ENCODE data around the gene SCYGR8. TPM values are rescaled to one million over a fixed set of nuclear protein-coding genes. Genes with fewer than 3 reads are reported as not detected.
A peak's percentile ranks its signal among the peaks of the same experiment; 100 is the strongest.

The SCYGR8 gene
- total RNA-seq, 1 donor from 2014 or later: not detected

DNA sequence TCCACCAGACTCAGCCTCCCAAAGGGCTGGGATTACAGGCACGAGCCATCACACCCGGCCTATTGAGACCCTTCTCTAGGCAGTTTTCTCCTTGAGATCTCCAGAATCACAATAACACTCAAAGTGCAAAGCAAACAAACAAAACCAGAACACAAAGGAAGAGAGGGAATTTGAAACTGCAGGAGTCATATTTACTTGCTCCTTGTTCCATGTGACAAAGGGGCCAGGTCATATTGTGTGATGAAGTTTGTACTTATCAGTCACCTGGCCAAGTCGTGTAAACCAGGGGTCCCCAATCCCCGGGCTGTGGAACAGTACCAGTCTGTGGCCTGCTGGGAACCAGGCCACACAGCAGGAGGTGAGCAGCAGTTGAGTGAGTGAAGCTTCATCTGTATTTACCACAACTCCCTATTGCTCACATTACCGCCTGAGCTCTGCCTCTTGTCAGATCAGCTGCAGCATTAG, 26.5 kb downstream of the SCYGR8 start:
- Mint-ChIP-seq H3K27me3 (ENCODE audit: low read depth) (no peaks in the 10 kb centered on the region), H3K27ac (no peak overlapping the region), H3K9me3 (no peaks in the 10 kb centered on the region), H3K4me1 (ENCODE audit: low read depth) (peaks cover 10% of the 10 kb centered on the region), H3K36me3 (ENCODE audit: low read depth) (no peaks in the 10 kb centered on the region), H3K4me3 (ENCODE audit: low read depth) (no peak overlapping the region)
- intact Hi-C loops (cut with micrococcal nuclease): no loop called here
- DNase-seq (ENCODE audit: low spot score): no peak

DNA sequence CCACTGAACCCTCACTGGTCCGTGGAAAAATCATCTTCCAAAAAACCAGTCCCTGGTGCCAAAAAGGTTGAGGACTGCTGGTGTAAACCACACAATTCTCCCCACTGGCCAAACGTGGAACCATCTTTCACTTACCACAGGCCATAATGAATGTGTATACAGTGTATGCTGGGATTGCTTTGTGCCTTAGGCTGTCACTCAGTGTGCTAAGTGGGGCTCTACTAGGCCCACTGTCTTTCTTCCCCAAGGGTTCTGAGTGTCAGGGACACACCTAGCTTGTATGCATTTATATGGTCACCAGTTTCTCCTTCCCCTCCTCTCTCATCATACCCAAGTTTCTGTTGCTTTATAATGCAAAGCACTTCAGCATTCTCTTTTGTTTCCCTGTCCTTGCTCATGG, 27.2 kb downstream of the SCYGR8 start:
- Mint-ChIP-seq H3K4me3 (ENCODE audit: low read depth) (no peak overlapping the region), H3K27ac (no peak overlapping the region), H3K4me1 (ENCODE audit: low read depth) (peaks cover 10% of the 10 kb centered on the region), H3K9me3 (no peaks in the 10 kb centered on the region), H3K36me3 (ENCODE audit: low read depth) (no peaks in the 10 kb centered on the region), H3K27me3 (ENCODE audit: low read depth) (no peaks in the 10 kb centered on the region)
- DNase-seq (ENCODE audit: low spot score): no peak
- intact Hi-C loops (cut with micrococcal nuclease): no loop called here

DNA sequence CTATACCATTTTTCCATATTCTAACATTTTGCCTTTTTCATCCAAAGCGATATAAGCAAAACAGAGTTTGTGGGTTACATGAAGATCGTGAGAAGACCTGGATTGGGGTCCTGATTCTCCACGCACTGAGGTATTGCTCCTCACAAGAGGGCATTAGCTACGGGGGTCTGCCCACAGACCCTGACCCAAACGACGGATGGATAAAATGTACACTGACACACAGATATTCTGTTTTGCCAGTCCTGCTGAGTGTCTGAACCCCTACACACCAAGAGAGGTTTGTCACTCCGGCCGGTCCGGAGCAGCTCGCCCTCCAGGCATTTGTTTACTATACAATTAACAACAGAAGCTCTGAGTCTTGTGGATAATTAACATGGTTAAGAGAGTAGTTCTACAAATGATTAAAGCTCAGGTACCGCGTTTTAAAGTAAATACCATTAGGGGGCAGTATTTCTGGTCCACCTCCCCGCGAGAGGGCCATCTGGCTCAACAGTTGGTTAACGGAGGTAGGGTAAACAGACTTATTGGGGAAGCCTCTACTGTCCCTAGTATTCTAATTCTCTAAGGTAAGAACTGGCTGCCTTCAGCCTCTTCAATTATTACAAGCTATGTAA, 28.4 kb downstream of the SCYGR8 start:
- Mint-ChIP-seq H3K9me3 (no peaks in the 10 kb centered on the region), H3K36me3 (ENCODE audit: low read depth) (no peaks in the 10 kb centered on the region), H3K27me3 (ENCODE audit: low read depth) (no peaks in the 10 kb centered on the region), H3K27ac (no peak overlapping the region), H3K4me3 (ENCODE audit: low read depth) (no peak overlapping the region), H3K4me1 (ENCODE audit: low read depth) (peaks cover 10% of the 10 kb centered on the region)
- intact Hi-C loops (cut with micrococcal nuclease): loop anchor here (1.0 to 2.0 kb wide), 2 partner anchors 45 to 88 kb away; no protein-coding TSS in a partner anchor
- DNase-seq (ENCODE audit: low spot score): no peak

DNA sequence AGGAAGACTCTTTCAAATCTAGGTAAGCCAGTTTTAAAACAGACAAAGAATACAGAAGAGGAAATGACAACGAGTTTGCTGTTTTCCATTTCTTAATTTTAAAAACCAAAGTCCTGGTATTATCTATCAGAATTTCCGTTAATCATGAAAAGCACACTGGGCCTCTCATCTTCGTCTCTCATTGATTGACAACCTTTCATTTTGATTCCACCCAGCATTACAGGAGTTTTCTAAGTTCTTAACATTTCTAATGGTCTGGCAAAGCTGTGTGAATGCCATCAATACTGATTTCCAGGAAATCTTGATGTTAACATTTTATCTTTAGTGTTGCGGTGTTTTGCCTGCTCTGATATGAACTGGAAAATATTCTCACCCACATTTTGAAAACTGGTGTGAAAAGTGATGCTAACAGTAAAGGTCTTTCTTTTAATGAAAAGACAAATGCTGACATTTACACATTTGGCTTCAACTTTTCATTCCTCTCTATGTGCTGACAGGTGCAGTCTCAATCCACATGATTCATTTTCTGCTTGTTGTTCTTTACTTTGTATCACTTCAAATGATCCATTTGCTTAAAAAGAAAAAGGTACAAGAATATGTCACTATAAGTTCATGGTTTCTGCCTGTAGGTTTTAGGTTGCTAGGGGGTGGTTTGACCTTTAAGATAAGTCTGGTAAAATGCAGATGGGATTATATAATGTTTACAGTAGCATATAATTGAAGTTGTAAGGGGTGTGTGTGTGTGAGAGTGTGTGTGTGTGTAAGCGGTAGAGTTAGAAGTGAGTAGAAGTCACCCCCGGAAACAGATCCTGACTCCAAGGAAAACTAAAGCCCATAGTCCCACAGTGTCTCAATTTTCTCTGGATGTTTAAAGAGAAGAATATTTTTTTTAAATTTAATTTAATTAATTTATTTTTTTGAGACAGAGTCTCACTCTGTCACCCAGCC, 29.5 kb downstream of the SCYGR8 start:
- no peak overlapping the region for H3K4me3 Mint-ChIP-seq (ENCODE audit: low read depth)
- H3K27ac Mint-ChIP-seq: peak overlapping the region; percentile 3
- intact Hi-C loops (cut with micrococcal nuclease): loop anchor here (1.0 to 2.0 kb wide), 2 partner anchors 44 to 87 kb away; no protein-coding TSS in a partner anchor
- no peaks in the 10 kb centered on the region for H3K27me3 Mint-ChIP-seq (ENCODE audit: low read depth)
- no peaks in the 10 kb centered on the region for H3K9me3 Mint-ChIP-seq
- peaks cover 10% of the 10 kb centered on the region for H3K4me1 Mint-ChIP-seq (ENCODE audit: low read depth)
- DNase-seq (ENCODE audit: low spot score): no peak
- H3K36me3 Mint-ChIP-seq (ENCODE audit: low read depth): no peaks in the 10 kb centered on the region

DNA sequence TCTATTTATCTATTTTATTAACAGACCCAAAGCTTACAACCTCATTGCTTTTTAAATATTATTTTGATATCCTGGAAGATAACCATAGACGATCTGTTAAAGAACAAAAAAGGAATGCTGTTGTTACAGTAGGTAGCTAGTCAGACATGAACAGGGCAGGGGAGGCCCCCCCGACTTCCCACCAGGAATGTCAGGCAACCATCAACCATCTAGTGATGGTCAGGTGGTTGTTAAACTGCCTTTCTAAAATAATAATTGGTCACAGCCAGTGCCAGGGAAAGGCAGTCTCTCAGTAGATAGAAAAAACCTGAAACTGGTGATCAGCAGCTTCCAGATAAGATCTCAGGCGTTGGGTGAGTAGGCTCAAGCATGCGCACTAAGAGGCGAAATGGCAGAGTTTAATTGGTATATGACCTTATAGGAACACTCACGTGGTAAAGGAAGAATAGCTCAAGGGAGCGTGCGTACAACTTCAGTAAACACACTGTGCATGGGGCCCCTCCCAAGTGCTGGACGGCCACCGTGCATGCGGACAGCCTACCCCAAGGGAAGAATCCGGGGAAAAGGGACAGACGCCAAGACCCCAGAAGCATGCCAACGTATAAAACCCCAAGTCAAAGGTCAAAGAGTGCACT, 35.4 kb downstream of the SCYGR8 start:
- intact Hi-C loops (cut with micrococcal nuclease): no loop called here
- Mint-ChIP-seq H3K27ac (no peak overlapping the region), H3K4me3 (ENCODE audit: low read depth) (no peak overlapping the region), H3K4me1 (ENCODE audit: low read depth) (peaks cover 12% of the 10 kb centered on the region), H3K36me3 (ENCODE audit: low read depth) (no peaks in the 10 kb centered on the region), H3K27me3 (ENCODE audit: low read depth) (no peaks in the 10 kb centered on the region), H3K9me3 (no peaks in the 10 kb centered on the region)
- DNase-seq (ENCODE audit: low spot score): no peak

DNA sequence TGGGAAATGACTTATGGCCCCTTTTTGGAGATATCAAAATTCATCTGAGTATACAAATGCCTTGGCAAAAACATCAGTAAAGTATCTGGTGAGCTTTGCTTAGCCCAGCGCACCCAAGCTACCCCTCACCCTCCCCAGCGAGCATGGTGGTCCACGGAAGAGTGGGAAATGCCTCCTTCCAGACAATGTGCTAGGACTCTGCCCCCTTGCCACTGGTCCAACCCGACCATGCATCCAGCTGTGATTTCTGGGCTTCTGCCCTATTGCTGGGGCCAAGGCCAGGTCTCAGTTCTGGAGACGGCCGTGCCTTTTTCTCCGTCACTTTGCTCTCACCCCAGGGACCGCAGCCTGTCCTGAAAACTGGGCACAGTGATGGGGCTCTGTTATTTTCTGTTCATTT, 36.1 kb downstream of the SCYGR8 start:
- Mint-ChIP-seq H3K27ac (no peak overlapping the region), H3K9me3 (no peaks in the 10 kb centered on the region), H3K4me1 (ENCODE audit: low read depth) (peaks cover 12% of the 10 kb centered on the region), H3K27me3 (ENCODE audit: low read depth) (no peaks in the 10 kb centered on the region), H3K36me3 (ENCODE audit: low read depth) (no peaks in the 10 kb centered on the region), H3K4me3 (ENCODE audit: low read depth) (no peak overlapping the region)
- DNase-seq (ENCODE audit: low spot score): no peak
- intact Hi-C loops (cut with micrococcal nuclease): loop anchor here (2.0 kb wide), 1 partner anchor 37 kb away; no protein-coding TSS in a partner anchor

DNA sequence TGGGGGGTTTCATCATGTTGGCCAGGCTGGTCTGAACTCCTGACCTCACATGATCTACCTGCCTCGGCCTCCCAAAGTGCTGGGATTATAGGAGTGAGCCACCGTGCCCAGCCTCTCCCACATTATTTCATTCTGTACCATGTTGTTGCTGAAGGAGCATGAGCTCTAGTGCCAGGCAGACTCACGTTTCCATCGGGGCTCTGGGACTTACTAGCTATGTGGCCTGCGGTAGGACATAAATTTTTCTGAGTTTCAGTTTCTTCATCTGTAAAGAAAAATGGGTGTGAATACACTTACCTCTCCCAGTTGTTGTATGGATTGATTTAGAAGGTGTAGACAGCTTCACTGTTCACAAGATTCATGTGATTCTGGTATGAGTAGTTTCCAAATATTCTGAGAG, 37.1 kb downstream of the SCYGR8 start:
- Mint-ChIP-seq H3K9me3 (no peaks in the 10 kb centered on the region), H3K27ac (no peak overlapping the region), H3K36me3 (ENCODE audit: low read depth) (no peaks in the 10 kb centered on the region), H3K4me1 (ENCODE audit: low read depth) (peaks cover 12% of the 10 kb centered on the region), H3K4me3 (ENCODE audit: low read depth) (no peak overlapping the region), H3K27me3 (ENCODE audit: low read depth) (no peaks in the 10 kb centered on the region)
- DNase-seq (ENCODE audit: low spot score): no peak
- intact Hi-C loops (cut with micrococcal nuclease): loop anchor here (1.0 to 2.0 kb wide), 2 partner anchors 36 to 458 kb away; partner anchors contain the start of gene MFF

DNA sequence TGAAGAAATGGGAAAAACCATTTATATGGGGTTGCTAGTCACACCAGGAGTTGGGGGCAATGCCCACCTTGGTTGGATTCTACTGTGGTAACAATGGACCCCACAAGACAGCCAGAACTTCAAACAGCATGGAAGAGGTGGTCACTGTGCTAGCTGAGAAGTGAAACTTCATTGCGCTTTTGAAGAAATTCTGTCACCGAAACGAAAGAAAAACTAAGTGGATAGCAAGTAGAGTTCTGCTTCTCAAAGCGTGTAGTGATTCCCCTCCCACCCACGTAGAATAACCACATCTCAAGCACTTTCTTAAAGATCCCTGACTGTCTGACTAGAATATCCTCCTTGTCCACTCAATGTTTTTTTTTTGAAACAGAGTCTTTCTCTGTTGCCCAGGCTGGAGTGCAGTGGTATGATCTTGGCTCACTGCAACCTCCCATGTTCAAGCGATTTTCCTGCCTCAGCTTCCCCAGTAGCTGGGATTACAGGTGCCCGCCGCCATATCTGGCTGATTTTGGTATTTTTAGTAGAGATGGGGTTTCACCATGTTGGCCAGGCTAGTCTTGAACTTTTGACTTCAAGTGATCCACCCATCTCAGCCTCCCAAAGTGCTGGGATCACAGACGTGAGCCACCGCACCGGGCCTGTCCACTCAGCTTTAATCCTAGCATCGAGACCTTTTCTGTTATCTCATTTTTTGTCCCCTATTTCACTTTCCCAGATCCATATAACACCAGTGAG, 37.9 kb downstream of the SCYGR8 start:
- Mint-ChIP-seq H3K4me1 (ENCODE audit: low read depth) (peaks cover 12% of the 10 kb centered on the region), H3K27me3 (ENCODE audit: low read depth) (no peaks in the 10 kb centered on the region), H3K9me3 (no peaks in the 10 kb centered on the region), H3K36me3 (ENCODE audit: low read depth) (no peaks in the 10 kb centered on the region), H3K4me3 (ENCODE audit: low read depth) (peak overlapping the region; percentile 22), H3K27ac (peak overlapping the region; percentile 19)
- intact Hi-C loops (cut with micrococcal nuclease): loop anchor here (1.0 to 2.0 kb wide), 2 partner anchors 35 to 458 kb away; partner anchors contain the start of gene MFF
- no peak for DNase-seq (ENCODE audit: low spot score)

DNA sequence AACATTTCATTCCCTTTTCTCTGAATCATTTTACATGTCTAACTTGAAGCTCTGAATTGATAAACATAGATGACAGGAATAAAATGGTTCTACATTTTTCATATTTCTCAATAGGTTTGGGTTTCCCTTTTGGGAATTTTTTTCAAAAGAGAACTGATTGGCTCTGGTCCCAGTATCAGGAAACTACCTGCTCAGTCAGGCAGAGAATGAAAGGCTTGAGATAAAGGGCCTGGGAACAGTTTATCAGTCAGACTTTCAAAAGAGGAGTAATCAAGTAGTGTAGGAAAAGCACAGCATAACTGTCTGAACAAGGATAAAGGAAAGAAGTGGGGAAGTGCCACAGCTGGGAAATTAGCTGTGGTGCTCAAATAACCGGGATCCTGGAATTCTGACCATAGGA, 39.6 kb downstream of the SCYGR8 start:
- intact Hi-C loops (cut with micrococcal nuclease): no loop called here
- peaks cover 2% of the 10 kb centered on the region for H3K27me3 Mint-ChIP-seq (ENCODE audit: low read depth)
- H3K4me3 Mint-ChIP-seq (ENCODE audit: low read depth): no peak overlapping the region

DNA sequence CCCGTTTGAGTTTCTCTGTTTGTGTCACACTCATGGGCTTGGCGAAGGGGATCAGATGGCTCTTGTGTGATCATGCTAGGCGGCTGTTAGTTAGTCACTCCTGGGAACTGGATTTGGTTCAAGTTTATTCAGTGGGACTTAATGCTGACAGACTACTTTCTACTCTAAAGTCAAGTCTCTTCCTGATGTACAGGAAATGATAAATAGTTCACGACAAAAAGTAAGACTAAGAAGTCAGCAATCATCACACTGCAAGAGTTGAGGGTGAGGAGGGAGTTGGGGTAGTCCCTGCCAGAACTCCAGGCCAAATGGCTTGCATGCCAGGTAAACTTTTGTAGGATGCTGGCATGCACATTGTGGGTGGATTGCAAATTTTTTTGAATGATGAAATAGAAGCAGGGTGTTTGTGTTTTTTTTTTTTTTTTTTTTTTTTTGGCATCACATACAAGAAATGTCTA, 42.9 kb downstream of the SCYGR8 start:
- Mint-ChIP-seq H3K4me1 (ENCODE audit: low read depth) (peaks cover 4% of the 10 kb centered on the region), H3K27me3 (ENCODE audit: low read depth) (peaks cover 2% of the 10 kb centered on the region), H3K36me3 (ENCODE audit: low read depth) (no peaks in the 10 kb centered on the region), H3K4me3 (ENCODE audit: low read depth) (no peak overlapping the region), H3K9me3 (no peaks in the 10 kb centered on the region), H3K27ac (no peak overlapping the region)
- no peak for DNase-seq (ENCODE audit: low spot score)
- intact Hi-C loops (cut with micrococcal nuclease): no loop called here

More for the DNA sequence above, 39.6 kb downstream of the SCYGR8 start:
- no peak for DNase-seq (ENCODE audit: low spot score)
- H3K9me3 Mint-ChIP-seq: no peaks in the 10 kb centered on the region
- peaks cover 12% of the 10 kb centered on the region for H3K4me1 Mint-ChIP-seq (ENCODE audit: low read depth)
- no peak overlapping the region for H3K27ac Mint-ChIP-seq
- H3K36me3 Mint-ChIP-seq (ENCODE audit: low read depth): no peaks in the 10 kb centered on the region

DNA sequence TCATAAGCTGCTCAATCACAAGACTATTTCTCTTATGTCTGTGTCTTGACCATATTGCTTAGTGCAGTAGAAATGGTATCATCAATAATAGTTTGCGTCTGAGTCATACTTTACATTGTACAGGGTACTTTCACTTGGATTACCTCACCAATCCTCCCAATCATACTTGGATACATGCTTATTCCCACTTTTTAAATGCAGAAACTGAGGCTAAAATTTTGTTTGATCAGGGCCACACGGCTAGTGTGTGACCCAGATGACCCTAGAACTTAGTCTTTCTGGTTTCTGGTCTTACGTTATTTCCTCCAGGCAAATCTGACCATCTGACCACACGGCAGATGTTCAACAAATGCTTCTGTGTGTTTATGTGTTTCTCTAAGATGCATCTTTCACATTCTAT, 44.1 kb downstream of the SCYGR8 start:
- intact Hi-C loops (cut with micrococcal nuclease): no loop called here
- H3K36me3 Mint-ChIP-seq (ENCODE audit: low read depth): no peaks in the 10 kb centered on the region

DNA sequence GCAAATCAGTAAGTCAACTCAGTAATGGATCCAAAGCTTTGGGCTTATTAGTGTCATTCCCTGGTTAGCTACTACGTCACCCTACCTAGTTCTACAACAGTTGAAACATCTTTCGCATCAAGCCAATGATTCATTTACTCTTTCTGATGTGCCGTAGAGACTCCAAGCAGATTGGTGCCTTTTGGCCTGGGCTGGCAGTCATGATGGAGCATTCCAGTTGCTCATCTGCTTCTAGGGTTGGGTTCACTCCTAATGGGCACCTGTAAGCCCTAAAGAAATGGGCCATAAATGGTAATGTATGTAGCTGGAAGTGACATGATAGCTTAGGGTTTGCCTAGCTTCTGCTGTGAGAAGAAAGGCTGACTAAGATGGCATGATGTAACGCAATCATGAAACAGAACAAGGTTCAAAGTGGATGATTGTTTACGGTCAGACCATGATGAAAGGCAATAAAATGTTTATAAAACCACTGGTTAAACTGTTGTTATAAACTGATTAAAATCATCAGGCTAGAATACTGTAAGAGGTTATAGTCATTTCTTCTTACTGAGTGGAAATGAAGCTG, 47.5 kb downstream of the SCYGR8 start:
- Mint-ChIP-seq H3K4me1 (ENCODE audit: low read depth) (no peaks in the 10 kb centered on the region), H3K4me3 (ENCODE audit: low read depth) (no peak overlapping the region), H3K27ac (no peak overlapping the region), H3K27me3 (ENCODE audit: low read depth) (peaks cover 4% of the 10 kb centered on the region), H3K36me3 (ENCODE audit: low read depth) (no peaks in the 10 kb centered on the region), H3K9me3 (no peaks in the 10 kb centered on the region)
- intact Hi-C loops (cut with micrococcal nuclease): no loop called here
- no peak for DNase-seq (ENCODE audit: low spot score)

More for the DNA sequence above, 44.1 kb downstream of the SCYGR8 start:
- H3K4me1 Mint-ChIP-seq (ENCODE audit: low read depth): no peaks in the 10 kb centered on the region
- H3K27ac Mint-ChIP-seq: no peak overlapping the region
- no peak overlapping the region for H3K4me3 Mint-ChIP-seq (ENCODE audit: low read depth)
- no peak for DNase-seq (ENCODE audit: low spot score)
- peaks cover 2% of the 10 kb centered on the region for H3K27me3 Mint-ChIP-seq (ENCODE audit: low read depth)
- no peaks in the 10 kb centered on the region for H3K9me3 Mint-ChIP-seq

Data from activated T-helper 2 cell treated with anti-CD3 and anti-CD28 coated beads, Interferon-gamma antibody, Interleukin-2, Interleukin-4, amounts not matched to agents 10 μg/mL and 5 μg/mL and 100 μg/mL, durations not matched to agents 14 hours and 24 hours and 36 hours (primary cell).